Neural cell (in vitro differentiated cells): ENCODE results near the gene LHFPL2.

ENCODE experiments used
- CTCF ChIP-seq: fragments of 450-650 bp; IDR thresholded peaks from 2 replicates; pipeline ENCODE4 v1.5.1; 2014; ENCODE audit warnings: antibody characterized with exemption, mild to moderate bottlenecking, moderate library complexity; ENCODE audit not compliant: poor library complexity, severe bottlenecking
- EP300 ChIP-seq: fragments of 450-650 bp; conservative IDR thresholded peaks from 2 replicates; pipeline ENCODE4 v1.6.1; 2014; ENCODE audit warnings: antibody characterized with exemption, mild to moderate bottlenecking, moderate library complexity; ENCODE audit not compliant: poor library complexity, severe bottlenecking
- EZH2 ChIP-seq: fragments of 200-600, 300-800 bp; shearing (Covaris generic), sonication (generic); IDR thresholded peaks from 2 replicates; pipeline ENCODE4 v1.6.1; 2014; ENCODE audit warnings: antibody characterized with exemption, low read length, borderline replicate concordance, mild to moderate bottlenecking; ENCODE audit not compliant: insufficient read depth, poor library complexity, severe bottlenecking
- MXI1 ChIP-seq: fragments of 450-650 bp; conservative IDR thresholded peaks from 2 replicates; pipeline ENCODE4 v1.6.1; 2014; ENCODE audit warnings: antibody characterized with exemption, mild to moderate bottlenecking; ENCODE audit not compliant: poor library complexity, severe bottlenecking
- POLR2AphosphoS5 ChIP-seq: IDR thresholded peaks from 2 replicates; pipeline ENCODE4 v1.6.1; 2012
- RAD21 ChIP-seq: fragments of 450-650 bp; conservative IDR thresholded peaks from 2 replicates; pipeline ENCODE4 v1.6.1; 2014; ENCODE audit warnings: antibody characterized with exemption, mild to moderate bottlenecking, moderate library complexity
- REST ChIP-seq: IDR thresholded peaks from 2 replicates; pipeline ENCODE4 v1.6.1; 2012; ENCODE audit warnings: borderline replicate concordance
- SMC3 ChIP-seq: fragments of 450-650 bp; conservative IDR thresholded peaks from 2 replicates; pipeline ENCODE4 v1.6.1; 2014; ENCODE audit warnings: antibody characterized with exemption, mild to moderate bottlenecking, moderate library complexity; ENCODE audit not compliant: poor library complexity
- TAF1 ChIP-seq: IDR thresholded peaks from 2 replicates; pipeline ENCODE4 v1.6.1; 2012; ENCODE audit warnings: low read depth

GRCh38 chr5:78534148-78534904, 114.2 kb downstream of the LHFPL2 start:
- TF ChIP-seq CTCF (no peak), POLR2AphosphoS5 (no peak), RAD21 (no peak), EZH2 (no peak), TAF1 (no peak), EP300 (no peak), REST (no peak), SMC3 (no peak), MXI1 (no peak)
